ENCODE data around the gene MARCHF10. TPM values are rescaled to one million over a fixed set of nuclear protein-coding genes. Genes with fewer than 3 reads are reported as not detected.

The MARCHF10 gene
- total RNA-seq, 1 experiment from 2014 or later: not detected

- DNase-seq: no peak
- peaks cover 28% of the 10 kb centered on the region for H3K36me3 ChIP-seq
- no peaks in the 10 kb centered on the region for H3K9me3 ChIP-seq
Measured at GRCh38 chr17:62674841-62675240, 133.3 kb downstream of the MARCHF10 start.

GRCh38 chr17:62674363-62674739 lies 133.8 kb downstream of the MARCHF10 start:
- H3K9me3 ChIP-seq: no peaks in the 10 kb centered on the region
- H3K36me3 ChIP-seq: peaks cover 28% of the 10 kb centered on the region
- no peak for DNase-seq
- H3K27me3 ChIP-seq: no peaks in the 10 kb centered on the region
- H3K4me3 ChIP-seq: no peak overlapping the region

More at GRCh38 chr17:62674841-62675240, 133.3 kb downstream of the MARCHF10 start:
- Histone ChIP-seq H3K4me3 (no peak overlapping the region), H3K27me3 (no peaks in the 10 kb centered on the region)

- no peak overlapping the region for H3K4me3 ChIP-seq
- H3K36me3 ChIP-seq: peaks cover 24% of the 10 kb centered on the region
- H3K9me3 ChIP-seq: no peaks in the 10 kb centered on the region
- H3K27me3 ChIP-seq: no peaks in the 10 kb centered on the region
- DNase-seq: no peak
Measured at GRCh38 chr17:62673614-62674362, 134.3 kb downstream of the MARCHF10 start.

GRCh38 chr17:62672957-62673356 lies 135.2 kb downstream of the MARCHF10 start:
- Histone ChIP-seq H3K9me3 (no peaks in the 10 kb centered on the region), H3K36me3 (peaks cover 24% of the 10 kb centered on the region), H3K4me3 (no peak overlapping the region), H3K27me3 (no peaks in the 10 kb centered on the region)
- no peak for DNase-seq

GRCh38 chr17:62671553-62671952 lies 136.6 kb downstream of the MARCHF10 start:
- Histone ChIP-seq H3K9me3 (no peaks in the 10 kb centered on the region), H3K36me3 (peaks cover 26% of the 10 kb centered on the region), H3K4me3 (no peak overlapping the region), H3K27me3 (no peaks in the 10 kb centered on the region)
- no peak for DNase-seq

- no peaks in the 10 kb centered on the region for H3K9me3 ChIP-seq
- no peaks in the 10 kb centered on the region for H3K27me3 ChIP-seq
- no peak overlapping the region for H3K4me3 ChIP-seq
- DNase-seq: no peak
- peaks cover 24% of the 10 kb centered on the region for H3K36me3 ChIP-seq
Measured at GRCh38 chr17:62670202-62670821, 137.8 kb downstream of the MARCHF10 start.

GRCh38 chr17:62668091-62668804 lies 139.9 kb downstream of the MARCHF10 start:
- DNase-seq: no peak
- H3K36me3 ChIP-seq: peaks cover 18% of the 10 kb centered on the region

GRCh38 chr17:62666801-62667591 lies 141.1 kb downstream of the MARCHF10 start:
- Histone ChIP-seq H3K27me3 (no peaks in the 10 kb centered on the region), H3K9me3 (no peaks in the 10 kb centered on the region), H3K36me3 (peaks cover 11% of the 10 kb centered on the region), H3K4me3 (no peak overlapping the region)
- no peak for DNase-seq

More at GRCh38 chr17:62668091-62668804, 139.9 kb downstream of the MARCHF10 start:
- Histone ChIP-seq H3K4me3 (no peak overlapping the region), H3K27me3 (no peaks in the 10 kb centered on the region), H3K9me3 (no peaks in the 10 kb centered on the region)

- DNase-seq: no peak
- Histone ChIP-seq H3K9me3 (peaks cover under 1% of the 10 kb centered on the region; the same call in 1 of the 2 replicates), H3K36me3 (peaks cover 3% of the 10 kb centered on the region), H3K27me3 (no peaks in the 10 kb centered on the region), H3K4me3 (no peak overlapping the region)
Measured at GRCh38 chr17:62666061-62666800, 141.9 kb downstream of the MARCHF10 start.

GRCh38 chr17:62665599-62665998 lies 142.5 kb downstream of the MARCHF10 start:
- H3K4me3 ChIP-seq: no peak overlapping the region
- H3K36me3 ChIP-seq: peaks cover 2% of the 10 kb centered on the region
- H3K27me3 ChIP-seq: no peaks in the 10 kb centered on the region
- peaks cover 7% of the 10 kb centered on the region; the same call in 1 of the 2 replicates for H3K9me3 ChIP-seq
- no peak for DNase-seq

GRCh38 chr17:62664336-62665120 lies 143.6 kb downstream of the MARCHF10 start:
- H3K4me3 ChIP-seq: no peak overlapping the region
- H3K36me3 ChIP-seq: peaks cover 2% of the 10 kb centered on the region
- DNase-seq: no peak
- peaks cover 8% of the 10 kb centered on the region for H3K9me3 ChIP-seq
- no peaks in the 10 kb centered on the region for H3K27me3 ChIP-seq

- DNase-seq: no peak
- Histone ChIP-seq H3K27me3 (no peaks in the 10 kb centered on the region), H3K36me3 (peaks cover 4% of the 10 kb centered on the region), H3K9me3 (peaks cover 8% of the 10 kb centered on the region), H3K4me3 (no peak overlapping the region)
Measured at GRCh38 chr17:62663304-62663703, 144.8 kb downstream of the MARCHF10 start.

GRCh38 chr17:62662855-62663254 lies 145.3 kb downstream of the MARCHF10 start:
- H3K36me3 ChIP-seq: peaks cover 7% of the 10 kb centered on the region
- H3K4me3 ChIP-seq: no peak overlapping the region
- peaks cover 8% of the 10 kb centered on the region for H3K9me3 ChIP-seq
- no peak for DNase-seq
- H3K27me3 ChIP-seq: no peaks in the 10 kb centered on the region

GRCh38 chr17:62661337-62661736 lies 146.8 kb downstream of the MARCHF10 start:
- peaks cover 8% of the 10 kb centered on the region for H3K9me3 ChIP-seq
- DNase-seq: no peak
- no peaks in the 10 kb centered on the region for H3K27me3 ChIP-seq
- peaks cover 7% of the 10 kb centered on the region for H3K36me3 ChIP-seq
- H3K4me3 ChIP-seq: no peak overlapping the region

- no peaks in the 10 kb centered on the region for H3K27me3 ChIP-seq
- no peak for DNase-seq
- peaks cover 8% of the 10 kb centered on the region for H3K9me3 ChIP-seq
- H3K36me3 ChIP-seq: peaks cover 9% of the 10 kb centered on the region
- no peak overlapping the region for H3K4me3 ChIP-seq
Measured at GRCh38 chr17:62660629-62661118, 147.4 kb downstream of the MARCHF10 start.

All from MG63 (cell line).